ENCODE measurements around the gene MPI. TPM values are rescaled to one million over a fixed set of nuclear protein-coding genes. Genes with fewer than 3 reads are reported as not detected.

Gene MPI
- total RNA-seq, 1 experiment from 2014 or later, result 57.5 TPM

GRCh38 chr15:74882528-74882927 is 7.3 kb upstream of the MPI start:
- DNase-seq, result no peak
- Histone ChIP-seq H3K79me2 (ENCODE audit: insufficient read depth, low read length) (no peaks in the 10 kb centered on the region), H4K5ac (ENCODE audit: insufficient read length, low read depth, low read length) (no peak overlapping the region), H4K8ac (replicated peaks; ENCODE audit: insufficient read length, low read depth, low read length) (no peak overlapping the region), H3K56ac (ENCODE audit: insufficient read length, low read depth, low read length) (no peak overlapping the region), H2BK20ac (ENCODE audit: low read depth, low read length, poor library complexity, severe bottlenecking) (no peak overlapping the region), H3K23me2 (ENCODE audit: insufficient read length, low read depth, low read length, poor library complexity, severe bottlenecking) (no peaks in the 10 kb centered on the region), H3K18ac (ENCODE audit: insufficient read length, low read depth, low read length) (no peak overlapping the region), H4K20me1 (ENCODE audit: control insufficient read depth, insufficient read depth, insufficient read length) (no peaks in the 10 kb centered on the region), H3K79me1 (ENCODE audit: insufficient read depth, low read depth, low read length, poor library complexity, severe bottlenecking) (no peaks in the 10 kb centered on the region), H4K91ac (ENCODE audit: insufficient read length, low read depth, low read length) (no peak overlapping the region), H3T11ph (ENCODE audit: low read length) (no peak overlapping the region), H2BK12ac (ENCODE audit: insufficient read length, low read depth, low read length) (no peak overlapping the region), H3K14ac (ENCODE audit: insufficient read depth, low read length) (no peak overlapping the region), H3K27me3 (ENCODE audit: insufficient read depth, low read length) (no peaks in the 10 kb centered on the region), H2AK5ac (ENCODE audit: insufficient read length, low read length) (no peak overlapping the region), H3K4me2 (ENCODE audit: insufficient read depth, insufficient read length, low read length) (no peak overlapping the region), H2BK15ac (ENCODE audit: low read depth, low read length) (no peak overlapping the region), H3K27ac (ENCODE audit: insufficient read length, low read depth, low read length) (no peak overlapping the region), H2BK120ac (ENCODE audit: low read depth, low read length, poor library complexity, severe bottlenecking) (no peak overlapping the region), H3K9me3 (ENCODE audit: control insufficient read depth, low read depth, low read length) (peaks cover 11% of the 10 kb centered on the region), H3K4me1 (ENCODE audit: insufficient read depth, low read length) (no peaks in the 10 kb centered on the region), H3K23ac (ENCODE audit: insufficient read length, low read depth, low read length) (no peak overlapping the region), H2AFZ (ENCODE audit: low read length) (no peak overlapping the region), H3K4ac (ENCODE audit: low read depth, low read length) (no peak overlapping the region), H2BK5ac (ENCODE audit: insufficient read length, low read length) (no peak overlapping the region), H3K9ac (ENCODE audit: extremely low read depth, insufficient read length, low read length) (no peak overlapping the region)
- peaks cover 6 to 9% of the 10 kb centered on the region in 2 experiments; a peak in 4 of 5 replicates for H3K9me3 Mint-ChIP-seq
- H3K36me3 Mint-ChIP-seq (ENCODE audit: insufficient read depth in 1 of 3, low read depth in 3 of 3), result peaks cover 0 to 8% (median 6%) of the 10 kb centered on the region in 3 experiments; a peak in 4 of 7 replicates
- no CpG with 5 or more reads among the region's 6 CpGs for WGBS (ENCODE audit: extremely low coverage, insufficient read length, low lambda C conversion rate)
- H3K4me3 Mint-ChIP-seq, result no peak overlapping the region
- no peak for TF ChIP-seq CTCF (conservative IDR thresholded peaks at IDR 0.05)
- H3K27me3 Mint-ChIP-seq (ENCODE audit: low read depth), result peaks cover 5% of the 10 kb centered on the region
- no peak overlapping the region for H3K27ac Mint-ChIP-seq
- H3K4me1 Mint-ChIP-seq, result peaks cover 2 to 9% of the 10 kb centered on the region in 2 experiments; a peak in 2 of 4 replicates
